ENCODE results near the gene MED31. TPM values are rescaled to one million over a fixed set of nuclear protein-coding genes. Genes with fewer than 3 reads are reported as not detected.
"Not testable (repeated sequence)": the region's sequence is repeated elsewhere in the genome, so short reads cannot be mapped to it uniquely, and the experiment has no call there.

The MED31 gene
- total and polyA plus RNA-seq, 9 donors: 13.6 to 20.2 (median 15.5) TPM

GRCh38 chr17:6658411-6658810 is 7.0 kb upstream of the MED31 start:
- Histone ChIP-seq H3K4me1 (ENCODE audit: control insufficient read depth, insufficient read depth, low read length) (peaks cover 12% of the 10 kb centered on the region), H3K27me3 (ENCODE audit: control insufficient read depth, insufficient read depth, low read length) (peaks cover 52% of the 10 kb centered on the region)
- no CpG with 5 or more reads among the region's 5 CpGs for WGBS (ENCODE audit: insufficient coverage)
- not testable (repeated sequence) for H3K4me3 ChIP-seq (ENCODE audit: low read length); H3K36me3 ChIP-seq (ENCODE audit: control insufficient read depth, insufficient read depth, low read length); H3K27ac ChIP-seq (ENCODE audit: low read length); H3K9me3 ChIP-seq (replicated peaks; ENCODE audit: control insufficient read depth, low read depth, low read length); DNase-seq

GRCh38 chr17:6657633-6658287 is 6.4 kb upstream of the MED31 start:
- no peak overlapping the region for H3K4me3 ChIP-seq (ENCODE audit: low read length)

DNA sequence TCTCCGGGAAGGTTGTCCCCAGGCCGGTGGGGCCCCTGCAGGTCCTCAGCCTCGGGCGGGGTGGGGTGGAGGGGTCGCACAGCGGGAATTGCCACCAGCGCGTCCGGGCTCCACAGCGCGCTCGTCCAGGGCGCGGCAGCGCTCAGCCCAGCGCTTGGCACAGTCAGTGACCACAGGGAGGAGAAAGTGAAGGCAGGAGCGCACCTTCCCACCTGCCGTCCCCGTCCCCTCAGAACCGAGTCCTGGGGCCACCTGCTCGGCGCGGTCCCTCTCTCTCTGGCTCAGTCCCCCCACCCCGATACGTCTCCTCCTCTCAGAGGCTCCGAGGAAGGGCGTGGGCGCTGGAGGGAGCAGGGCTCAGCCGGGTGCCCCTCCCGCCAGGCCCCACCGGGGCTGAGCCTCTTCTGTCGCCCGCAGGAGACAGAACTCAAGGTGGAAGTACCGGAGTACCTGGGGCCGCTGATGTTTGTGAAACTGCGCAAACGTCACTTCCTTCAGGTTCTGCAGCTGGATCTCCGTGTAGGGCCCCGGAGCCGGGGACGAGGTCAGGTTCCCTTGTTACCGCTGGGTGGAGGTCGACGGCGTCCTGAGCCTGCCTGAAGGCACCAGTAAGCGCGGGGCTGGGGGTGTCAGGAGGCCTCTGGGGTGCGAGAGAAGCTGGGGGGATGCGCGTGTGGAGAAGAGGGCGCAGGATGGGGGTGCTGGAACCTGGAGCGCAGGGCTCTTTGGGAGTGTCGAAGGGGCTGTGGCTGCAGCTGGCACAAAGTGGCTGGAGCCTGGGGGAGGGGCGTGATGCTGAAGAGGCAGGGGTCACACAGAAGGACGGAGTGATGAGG is 5.6 kb upstream of the MED31 start:
- Histone ChIP-seq H3K27me3 (ENCODE audit: control insufficient read depth, insufficient read depth, low read length) (peaks cover 53% of the 10 kb centered on the region), H3K4me1 (ENCODE audit: control insufficient read depth, insufficient read depth, low read length) (peaks cover 19% of the 10 kb centered on the region)
- H3K27ac ChIP-seq (ENCODE audit: low read length); H3K9me3 ChIP-seq (replicated peaks; ENCODE audit: control insufficient read depth, low read depth, low read length); DNase-seq; H3K4me3 ChIP-seq (ENCODE audit: low read length); H3K36me3 ChIP-seq (ENCODE audit: control insufficient read depth, insufficient read depth, low read length): not testable (repeated sequence)
- WGBS (ENCODE audit: insufficient coverage): 5% methylated on average over 28 of the region's 55 CpGs

More at GRCh38 chr17:6657633-6658287, 6.4 kb upstream of the MED31 start:
- no peaks in the 10 kb centered on the region for H3K9me3 ChIP-seq (replicated peaks; ENCODE audit: control insufficient read depth, low read depth, low read length)
- 71% methylated on average over 11 of the region's 18 CpGs for WGBS (ENCODE audit: insufficient coverage)
- no peaks in the 10 kb centered on the region for H3K36me3 ChIP-seq (ENCODE audit: control insufficient read depth, insufficient read depth, low read length)
- no peak for DNase-seq
- H3K27me3 ChIP-seq (ENCODE audit: control insufficient read depth, insufficient read depth, low read length): peaks cover 52% of the 10 kb centered on the region
- no peak overlapping the region for H3K27ac ChIP-seq (ENCODE audit: low read length)
- H3K4me1 ChIP-seq (ENCODE audit: control insufficient read depth, insufficient read depth, low read length): peaks cover 13% of the 10 kb centered on the region

- not testable (repeated sequence) for H3K4me3 ChIP-seq (ENCODE audit: low read length); H3K27ac ChIP-seq (ENCODE audit: low read length); H3K36me3 ChIP-seq (ENCODE audit: control insufficient read depth, insufficient read depth, low read length); DNase-seq; H3K9me3 ChIP-seq (replicated peaks; ENCODE audit: control insufficient read depth, low read depth, low read length)
- Histone ChIP-seq H3K27me3 (ENCODE audit: control insufficient read depth, insufficient read depth, low read length) (peaks cover 56% of the 10 kb centered on the region), H3K4me1 (ENCODE audit: control insufficient read depth, insufficient read depth, low read length) (peaks cover 24% of the 10 kb centered on the region)
- WGBS (ENCODE audit: insufficient coverage): 0% methylated on average over 3 of the region's 41 CpGs
These were observed 4.4 kb upstream of the MED31 start for GRCh38 chr17:6655732-6656361.

DNA sequence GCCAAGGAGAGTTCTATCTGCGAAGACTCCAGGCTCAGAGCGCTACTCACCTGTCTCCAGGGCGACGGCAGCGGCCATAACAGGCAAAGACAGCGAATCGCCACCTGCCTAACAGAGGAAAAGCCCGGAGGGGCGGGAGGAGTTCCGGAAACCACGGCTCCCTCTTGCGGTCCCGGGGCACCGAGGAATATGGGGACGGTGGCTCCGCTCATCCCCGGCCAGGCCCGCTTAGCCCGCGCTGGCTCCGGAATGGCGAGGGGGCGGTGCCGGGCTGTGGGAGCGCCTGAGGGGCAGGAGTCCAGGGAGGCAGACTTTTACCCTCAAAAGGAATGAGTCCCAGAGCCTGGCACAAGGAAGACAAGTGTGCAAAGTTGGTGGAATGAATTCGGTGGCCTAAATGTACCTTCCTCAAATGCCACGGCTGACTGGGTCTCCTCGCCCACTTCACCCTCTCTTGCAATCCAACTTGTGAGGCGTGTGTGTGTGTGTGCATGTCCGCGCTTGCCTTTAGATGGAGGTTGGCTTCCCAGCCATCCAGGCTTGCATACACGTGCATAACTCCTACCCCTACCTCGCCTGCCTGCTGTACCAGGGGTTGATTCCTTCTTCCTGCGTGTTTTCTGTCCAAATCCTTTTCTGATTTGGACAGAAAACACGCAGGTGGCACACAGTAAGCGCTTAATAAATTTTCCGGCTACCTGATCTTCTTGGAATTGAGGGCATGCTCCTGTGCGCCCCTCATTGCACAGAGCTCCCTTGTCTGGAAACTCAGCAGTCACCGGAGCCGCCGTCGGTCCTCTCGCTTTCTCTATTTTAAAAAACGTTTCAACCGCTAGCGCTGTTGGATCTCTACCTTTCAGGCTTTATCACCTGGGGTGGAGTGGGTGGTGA is 3.7 kb upstream of the MED31 start:
- DNase-seq: no peak

GRCh38 chr17:6651919-6652452 is 581 bp upstream of the MED31 start:
- peak; percentile 72 for DNase-seq
- no peaks in the 10 kb centered on the region for H3K9me3 ChIP-seq (replicated peaks; ENCODE audit: control insufficient read depth, low read depth, low read length)
- H3K4me3 ChIP-seq (ENCODE audit: low read length): peak overlapping the region; percentile 96
- WGBS (ENCODE audit: insufficient coverage): 4% methylated on average over 39 of the region's 47 CpGs
- peaks cover 35% of the 10 kb centered on the region for H3K27me3 ChIP-seq (ENCODE audit: control insufficient read depth, insufficient read depth, low read length)
- H3K36me3 ChIP-seq (ENCODE audit: control insufficient read depth, insufficient read depth, low read length): peaks cover 14% of the 10 kb centered on the region
- H3K4me1 ChIP-seq (ENCODE audit: control insufficient read depth, insufficient read depth, low read length): peaks cover 24% of the 10 kb centered on the region
- peak overlapping the region; percentile 96 for H3K27ac ChIP-seq (ENCODE audit: low read length)

More for the DNA sequence above, 3.7 kb upstream of the MED31 start:
- no peaks in the 10 kb centered on the region for H3K36me3 ChIP-seq (ENCODE audit: control insufficient read depth, insufficient read depth, low read length)
- no peaks in the 10 kb centered on the region for H3K9me3 ChIP-seq (replicated peaks; ENCODE audit: control insufficient read depth, low read depth, low read length)
- 6% methylated on average over 32 of the region's 46 CpGs for WGBS (ENCODE audit: insufficient coverage)
- peaks cover 52% of the 10 kb centered on the region for H3K27me3 ChIP-seq (ENCODE audit: control insufficient read depth, insufficient read depth, low read length)
- H3K27ac ChIP-seq (ENCODE audit: low read length): no peak overlapping the region
- peaks cover 24% of the 10 kb centered on the region for H3K4me1 ChIP-seq (ENCODE audit: control insufficient read depth, insufficient read depth, low read length)
- no peak overlapping the region for H3K4me3 ChIP-seq (ENCODE audit: low read length)

GRCh38 chr17:6648181-6648580 is 3.2 kb downstream of the MED31 start:
- Histone ChIP-seq H3K9me3 (replicated peaks; ENCODE audit: control insufficient read depth, low read depth, low read length) (no peaks in the 10 kb centered on the region), H3K27me3 (ENCODE audit: control insufficient read depth, insufficient read depth, low read length) (peaks cover 12% of the 10 kb centered on the region), H3K4me1 (ENCODE audit: control insufficient read depth, insufficient read depth, low read length) (peaks cover 12% of the 10 kb centered on the region), H3K27ac (ENCODE audit: low read length) (no peak overlapping the region), H3K4me3 (ENCODE audit: low read length) (no peak overlapping the region), H3K36me3 (ENCODE audit: control insufficient read depth, insufficient read depth, low read length) (peaks cover 26% of the 10 kb centered on the region)
- no peak for DNase-seq

DNA sequence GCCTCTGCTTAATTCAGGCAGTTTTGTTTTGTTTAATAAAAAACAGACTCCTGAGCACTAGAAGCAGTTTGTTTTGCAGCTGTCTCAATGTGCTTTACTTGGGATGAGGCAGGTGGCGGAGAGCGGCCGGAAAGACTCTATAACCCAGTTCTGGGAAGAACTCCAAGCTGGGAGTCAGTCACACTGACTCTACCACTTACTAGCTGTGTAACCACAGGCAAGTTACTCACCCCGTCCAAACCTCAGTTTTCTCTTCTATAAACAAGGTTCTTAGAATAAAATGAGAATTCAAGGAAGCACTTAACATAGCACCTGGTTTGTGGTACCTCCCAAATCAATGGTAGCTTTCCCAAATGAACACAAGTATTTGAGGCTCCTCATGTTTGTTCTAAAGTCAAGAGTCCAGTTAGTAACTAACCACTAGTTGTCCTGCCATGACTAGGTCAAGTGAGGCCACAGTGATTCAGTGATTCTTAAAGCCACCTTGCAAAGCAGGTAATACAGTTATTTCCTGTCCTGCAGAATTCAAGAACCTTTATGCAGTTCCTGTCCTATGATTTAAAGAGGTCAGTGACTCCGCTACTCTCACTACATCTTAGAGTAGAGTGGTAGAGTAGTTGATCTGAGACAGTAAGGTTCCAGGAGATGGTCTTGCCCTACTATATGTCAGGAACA is 7.8 kb downstream of the MED31 start:
- DNase-seq: peak; percentile 60
- H3K27ac ChIP-seq (ENCODE audit: low read length): no peak overlapping the region
- peaks cover 21% of the 10 kb centered on the region for H3K36me3 ChIP-seq (ENCODE audit: control insufficient read depth, insufficient read depth, low read length)

GRCh38 chr17:6642592-6642991 is 8.8 kb downstream of the MED31 start:
- peaks cover 18% of the 10 kb centered on the region for H3K36me3 ChIP-seq (ENCODE audit: control insufficient read depth, insufficient read depth, low read length)

More for the DNA sequence above, 7.8 kb downstream of the MED31 start:
- Histone ChIP-seq H3K4me1 (ENCODE audit: control insufficient read depth, insufficient read depth, low read length) (peaks cover 19% of the 10 kb centered on the region), H3K4me3 (ENCODE audit: low read length) (no peak overlapping the region), H3K27me3 (ENCODE audit: control insufficient read depth, insufficient read depth, low read length) (no peaks in the 10 kb centered on the region), H3K9me3 (replicated peaks; ENCODE audit: control insufficient read depth, low read depth, low read length) (no peaks in the 10 kb centered on the region)
- 84% methylated on average over 3 of the region's 5 CpGs for WGBS (ENCODE audit: insufficient coverage)

More at GRCh38 chr17:6642592-6642991, 8.8 kb downstream of the MED31 start:
- Histone ChIP-seq H3K9me3 (replicated peaks; ENCODE audit: control insufficient read depth, low read depth, low read length) (no peaks in the 10 kb centered on the region), H3K4me1 (ENCODE audit: control insufficient read depth, insufficient read depth, low read length) (peaks cover 19% of the 10 kb centered on the region), H3K4me3 (ENCODE audit: low read length) (no peak overlapping the region), H3K27ac (ENCODE audit: low read length) (no peak overlapping the region), H3K27me3 (ENCODE audit: control insufficient read depth, insufficient read depth, low read length) (no peaks in the 10 kb centered on the region)
- DNase-seq: no peak
- no CpG with 5 or more reads among the region's 2 CpGs for WGBS (ENCODE audit: insufficient coverage)
